Ishikawa (cell line): ENCODE results near the gene LRP1.

Experiments
- CREB1 ChIP-seq: IDR thresholded peaks from 2 replicates; pipeline ENCODE4 v1.6.1; 2012; ENCODE audit warnings: low read depth
- TF ChIP-seq, protein P1 (sequence below): IDR thresholded peaks from 2 replicates; pipeline ENCODE4 v1.6.1; 2012; ENCODE audit warnings: low read depth, mild to moderate bottlenecking

DNA sequence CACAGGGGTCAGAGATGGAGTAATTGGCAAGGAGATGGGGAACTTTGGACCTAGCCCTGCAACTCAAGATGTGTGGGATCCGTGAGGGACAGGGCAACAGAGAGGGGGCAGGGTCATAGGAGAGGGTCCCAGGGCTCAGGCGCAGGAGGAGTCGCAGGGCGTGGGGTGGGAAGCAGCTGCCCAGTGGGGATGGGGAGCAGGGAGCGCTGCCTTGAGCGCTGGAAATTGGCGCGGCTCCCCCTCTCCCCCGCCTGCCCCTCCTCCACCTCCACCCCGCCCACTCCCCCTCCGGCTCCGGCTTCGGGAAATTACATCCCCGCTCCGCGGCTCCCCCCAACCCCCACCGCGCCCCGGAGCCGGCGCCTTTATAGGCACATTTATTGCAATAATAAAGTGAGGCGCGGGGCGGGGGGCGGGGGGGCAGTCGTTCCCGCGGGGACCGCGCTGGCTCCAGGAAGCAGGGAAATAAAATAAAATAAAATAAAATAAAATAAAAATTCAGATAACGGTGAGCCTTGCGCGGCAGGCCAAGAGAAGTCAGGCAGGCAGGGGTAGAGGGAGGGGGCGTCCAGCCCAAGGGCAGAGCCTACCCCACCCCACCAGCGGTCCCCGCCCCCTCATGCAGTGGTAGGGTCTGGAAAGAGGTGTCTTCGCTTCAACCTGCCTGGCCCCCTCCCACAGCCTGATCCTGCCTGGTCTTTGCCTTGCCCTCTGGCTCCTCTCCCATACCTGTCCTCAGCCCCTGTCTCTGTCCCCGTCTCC is 91.9 kb downstream of the LRP1 start:
- TF ChIP-seq, protein P1, sequence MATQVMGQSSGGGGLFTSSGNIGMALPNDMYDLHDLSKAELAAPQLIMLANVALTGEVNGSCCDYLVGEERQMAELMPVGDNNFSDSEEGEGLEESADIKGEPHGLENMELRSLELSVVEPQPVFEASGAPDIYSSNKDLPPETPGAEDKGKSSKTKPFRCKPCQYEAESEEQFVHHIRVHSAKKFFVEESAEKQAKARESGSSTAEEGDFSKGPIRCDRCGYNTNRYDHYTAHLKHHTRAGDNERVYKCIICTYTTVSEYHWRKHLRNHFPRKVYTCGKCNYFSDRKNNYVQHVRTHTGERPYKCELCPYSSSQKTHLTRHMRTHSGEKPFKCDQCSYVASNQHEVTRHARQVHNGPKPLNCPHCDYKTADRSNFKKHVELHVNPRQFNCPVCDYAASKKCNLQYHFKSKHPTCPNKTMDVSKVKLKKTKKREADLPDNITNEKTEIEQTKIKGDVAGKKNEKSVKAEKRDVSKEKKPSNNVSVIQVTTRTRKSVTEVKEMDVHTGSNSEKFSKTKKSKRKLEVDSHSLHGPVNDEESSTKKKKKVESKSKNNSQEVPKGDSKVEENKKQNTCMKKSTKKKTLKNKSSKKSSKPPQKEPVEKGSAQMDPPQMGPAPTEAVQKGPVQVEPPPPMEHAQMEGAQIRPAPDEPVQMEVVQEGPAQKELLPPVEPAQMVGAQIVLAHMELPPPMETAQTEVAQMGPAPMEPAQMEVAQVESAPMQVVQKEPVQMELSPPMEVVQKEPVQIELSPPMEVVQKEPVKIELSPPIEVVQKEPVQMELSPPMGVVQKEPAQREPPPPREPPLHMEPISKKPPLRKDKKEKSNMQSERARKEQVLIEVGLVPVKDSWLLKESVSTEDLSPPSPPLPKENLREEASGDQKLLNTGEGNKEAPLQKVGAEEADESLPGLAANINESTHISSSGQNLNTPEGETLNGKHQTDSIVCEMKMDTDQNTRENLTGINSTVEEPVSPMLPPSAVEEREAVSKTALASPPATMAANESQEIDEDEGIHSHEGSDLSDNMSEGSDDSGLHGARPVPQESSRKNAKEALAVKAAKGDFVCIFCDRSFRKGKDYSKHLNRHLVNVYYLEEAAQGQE = no peak
- no peak for TF ChIP-seq CREB1
